Measurements from ENCODE around the gene JUP. TPM values are rescaled to one million over a fixed set of nuclear protein-coding genes. Genes with fewer than 3 reads are reported as not detected.

JUP gene
- total RNA-seq, 4 donors from 2014 or later = 709 to 2,355 (median 1,148) TPM

- intact Hi-C loops (cut with DNase I) = no loop called here
Measured at GRCh38 chr17:41751288-41751687, 35.2 kb downstream of the JUP start.

GRCh38 chr17:41750862-41751261 is 35.6 kb downstream of the JUP start:
- 60 to 84% methylated on average over 4 of the region's 4 CpGs for WGBS, 2 donors
- intact Hi-C loops (cut with DNase I) = no loop called here
- no peak overlapping the region for H3K4me3 ChIP-seq
- no peaks in the 10 kb centered on the region for H3K4me1 ChIP-seq
- no peaks in the 10 kb centered on the region for H3K9me3 ChIP-seq
- H3K36me3 ChIP-seq = peaks cover 16 to 51% (median 18%) of the 10 kb centered on the region in 3 donors
- H3K27me3 ChIP-seq = no peaks in the 10 kb centered on the region
- no peak for DNase-seq
- TF ChIP-seq POLR2A (IDR thresholded peaks at IDR 0.05) = no peak
- TF ChIP-seq CTCF (IDR thresholded peaks at IDR 0.05) = no peak
- H3K27ac ChIP-seq = no peak overlapping the region

More at GRCh38 chr17:41751288-41751687, 35.2 kb downstream of the JUP start:
- H3K9me3 ChIP-seq = no peaks in the 10 kb centered on the region
- TF ChIP-seq POLR2A (IDR thresholded peaks at IDR 0.05) (no peak), CTCF (IDR thresholded peaks at IDR 0.05) (no peak)
- H3K4me1 ChIP-seq = no peaks in the 10 kb centered on the region
- H3K4me3 ChIP-seq = no peak overlapping the region
- 13 to 72% methylated on average over 2 to 3 of the region's 3 CpGs for whole genome bisulfite sequencing, 2 donors
- peaks cover 20 to 56% (median 22%) of the 10 kb centered on the region in 3 donors for H3K36me3 ChIP-seq
- no peak overlapping the region for H3K27ac ChIP-seq
- no peak for DNase-seq
- no peaks in the 10 kb centered on the region for H3K27me3 ChIP-seq

DNA sequence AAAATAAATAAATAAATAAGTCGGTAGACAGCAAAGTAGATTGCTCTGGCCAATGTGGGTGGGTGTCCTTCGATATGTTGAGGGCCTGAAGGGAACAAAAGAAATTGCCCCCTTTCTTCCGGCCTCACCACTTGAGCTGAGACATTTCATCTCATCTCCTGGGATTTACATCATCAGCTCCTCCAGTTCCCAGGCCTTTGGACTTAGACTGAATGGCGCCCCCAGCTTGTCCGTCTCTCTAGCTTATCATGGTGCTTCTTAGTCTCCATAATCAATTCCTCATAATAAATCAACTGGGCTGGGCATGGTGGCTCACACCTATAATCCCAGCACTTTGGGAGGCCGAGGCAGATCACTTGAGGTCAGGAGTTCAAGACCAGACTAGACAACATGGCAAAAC is 38.2 kb downstream of the JUP start:
- no peak overlapping the region for H3K27ac ChIP-seq
- no peak overlapping the region for H3K4me3 ChIP-seq
- 85 to 90% methylated on average over 5 of the region's 6 CpGs for WGBS, 2 donors
- no peaks in the 10 kb centered on the region for H3K9me3 ChIP-seq
- TF ChIP-seq CTCF (IDR thresholded peaks at IDR 0.05) (no peak), POLR2A (IDR thresholded peaks at IDR 0.05) (no peak)
- H3K4me1 ChIP-seq = no peaks in the 10 kb centered on the region
- DNase-seq = no peak
- H3K27me3 ChIP-seq = no peaks in the 10 kb centered on the region
- intact Hi-C loops (cut with DNase I) = no loop called here
- peaks cover 0 to 26% (median 0%) of the 10 kb centered on the region in 3 donors for H3K36me3 ChIP-seq

GRCh38 chr17:41741709-41742108 is 44.8 kb downstream of the JUP start:
- intact Hi-C loops (cut with DNase I) = no loop called here
- H3K27me3 ChIP-seq = peaks cover 0 to 12% (median 2%) of the 10 kb centered on the region in 4 donors
- H3K4me3 ChIP-seq = no peak overlapping the region
- no peaks in the 10 kb centered on the region for H3K9me3 ChIP-seq
- 70 to 76% methylated on average over 9 of the region's 9 CpGs for WGBS, 2 donors
- H3K4me1 ChIP-seq = peaks cover 0 to 19% (median 9%) of the 10 kb centered on the region in 3 donors
- H3K36me3 ChIP-seq = no peaks in the 10 kb centered on the region
- H3K27ac ChIP-seq = no peak overlapping the region
- TF ChIP-seq POLR2A (IDR thresholded peaks at IDR 0.05) (no peak), CTCF (IDR thresholded peaks at IDR 0.05) (no peak)
- no peak for DNase-seq

- intact Hi-C loops (cut with DNase I) = no loop called here
- Histone ChIP-seq H3K9me3 (no peaks in the 10 kb centered on the region), H3K4me1 (peaks cover 0 to 31% (median 9%) of the 10 kb centered on the region in 3 donors), H3K4me3 (no peak overlapping the region), H3K27ac (no peak overlapping the region), H3K36me3 (no peaks in the 10 kb centered on the region), H3K27me3 (peaks cover 0 to 24% (median 2%) of the 10 kb centered on the region in 4 donors)
- WGBS, 2 donors = 90 to 94% methylated on average over 5 of the region's 5 CpGs
- no peak for TF ChIP-seq POLR2A (IDR thresholded peaks at IDR 0.05)
- no peak for TF ChIP-seq CTCF (IDR thresholded peaks at IDR 0.05)
- no peak for DNase-seq
Measured at GRCh38 chr17:41740506-41740905, 46.0 kb downstream of the JUP start.

Data from esophagus squamous epithelium (tissue), 5 donors.